HG03135 (cell line): ENCODE measurements around the gene TYW1B.
"Not testable (repeated sequence)": the region's sequence is repeated elsewhere in the genome, so short reads cannot be mapped to it uniquely, and the experiment has no call there.

Source experiments
- ATAC-seq: cut with Tn5 transposase; IDR thresholded peaks from one replicate; pipeline ENCODE4 v1.9.1; 2021; ENCODE audit warnings: mild to moderate bottlenecking, moderate library complexity; ENCODE audit not compliant: unreplicated experiment

Gene TYW1B

DNA sequence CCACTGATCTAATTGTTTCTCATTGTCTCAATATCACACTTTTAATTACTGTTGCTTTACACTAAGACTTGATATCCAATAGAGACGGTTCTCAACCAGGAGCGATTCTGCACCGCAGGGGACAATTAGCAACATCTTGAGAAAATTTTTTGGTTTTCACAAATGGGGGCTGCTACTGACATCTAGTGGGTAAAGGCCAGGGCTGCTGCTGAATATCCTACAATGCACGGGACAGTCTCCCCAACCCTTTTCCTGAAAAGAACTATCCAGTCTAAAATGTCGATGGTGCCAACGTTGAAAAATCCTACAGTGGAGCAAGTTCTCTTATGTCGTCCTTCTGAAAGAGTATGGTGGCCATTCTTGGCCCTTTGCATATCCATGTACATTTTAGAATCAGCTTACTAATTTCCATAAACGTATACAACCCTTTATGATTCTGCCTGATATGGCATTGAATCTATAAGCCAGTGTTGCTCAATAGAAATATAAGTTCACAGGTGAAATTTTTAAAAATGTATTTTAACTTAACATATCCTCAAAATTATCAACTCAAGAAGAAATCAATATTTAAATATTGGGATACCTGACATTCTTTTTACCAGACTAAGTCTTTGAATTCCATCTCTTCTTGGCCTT lies 192.6 kb downstream of the TYW1B start:
- ATAC-seq = not testable (repeated sequence)

GRCh38 chr7:72632765-72633292 lies 195.2 kb downstream of the TYW1B start:
- ATAC-seq = not testable (repeated sequence)

- not testable (repeated sequence) for ATAC-seq
Measured at GRCh38 chr7:72628375-72628774, 199.6 kb downstream of the TYW1B start.

DNA sequence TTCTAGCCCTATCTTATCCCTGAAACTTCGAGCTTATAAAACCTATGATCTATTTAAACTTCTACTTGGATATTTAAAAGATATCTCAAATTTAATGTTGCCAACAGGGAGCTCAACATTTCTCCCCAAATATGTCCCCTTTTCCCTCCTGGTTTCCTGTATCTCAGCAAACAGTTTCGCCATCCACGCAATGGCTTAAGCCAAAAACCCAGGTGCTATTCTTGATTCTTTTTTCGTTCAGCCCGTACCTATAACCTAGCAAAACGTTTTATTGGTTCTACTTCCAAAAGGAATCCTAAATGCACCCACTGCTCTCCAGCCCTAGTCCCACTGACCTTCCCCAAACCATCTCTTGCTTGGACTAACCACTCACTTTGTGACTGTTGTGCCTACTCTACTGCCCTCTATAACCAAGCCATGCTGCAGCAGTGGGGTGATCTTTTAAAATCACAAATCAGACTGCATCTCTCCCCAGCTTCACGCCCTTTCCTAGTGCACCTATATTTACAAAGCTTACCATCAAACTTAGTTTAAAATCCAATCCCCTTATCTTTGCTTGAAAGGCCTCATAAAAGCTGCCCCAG lies 201.5 kb downstream of the TYW1B start:
- ATAC-seq = not testable (repeated sequence)

GRCh38 chr7:72625721-72626423 lies 202.1 kb downstream of the TYW1B start:
- ATAC-seq = peak; percentile 58

DNA sequence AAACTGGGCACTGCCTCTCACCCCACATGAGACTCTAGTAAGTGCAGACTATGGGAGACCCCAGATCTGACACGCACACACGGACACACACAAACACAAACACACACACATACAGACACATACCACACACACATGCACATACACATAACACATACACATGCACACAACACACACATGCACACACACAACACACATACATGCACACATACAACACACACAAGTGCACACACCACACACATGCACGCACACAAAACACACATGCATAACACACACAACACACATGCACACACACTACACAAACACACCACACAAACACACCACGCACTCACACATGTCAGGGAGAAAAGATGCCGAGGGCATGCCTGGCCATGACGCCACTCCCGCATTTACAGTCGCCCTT lies 205.5 kb downstream of the TYW1B start:
- ATAC-seq = no peak

- ATAC-seq = not testable (repeated sequence)
Measured at GRCh38 chr7:72621761-72622187, 206.2 kb downstream of the TYW1B start.

DNA sequence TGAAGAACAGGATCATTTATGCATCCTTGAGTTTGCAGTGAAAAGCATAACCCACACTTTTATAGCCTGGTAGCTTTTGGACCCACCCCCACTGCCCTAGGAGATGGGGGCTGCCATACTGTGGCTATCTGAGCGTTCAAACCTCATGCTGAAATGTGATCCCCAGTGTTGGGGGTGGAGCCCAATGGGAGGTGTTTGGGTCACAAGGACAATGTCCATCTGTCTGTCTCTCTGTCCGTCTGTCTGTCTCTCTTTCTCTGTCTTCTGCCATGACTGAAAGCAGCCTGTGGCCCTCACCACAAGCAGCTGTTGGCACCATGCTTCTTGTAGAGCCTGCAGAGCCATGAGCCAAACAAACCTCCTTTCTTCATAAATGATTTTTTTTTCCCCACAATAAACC lies 207.1 kb downstream of the TYW1B start:
- ATAC-seq = not testable (repeated sequence)

DNA sequence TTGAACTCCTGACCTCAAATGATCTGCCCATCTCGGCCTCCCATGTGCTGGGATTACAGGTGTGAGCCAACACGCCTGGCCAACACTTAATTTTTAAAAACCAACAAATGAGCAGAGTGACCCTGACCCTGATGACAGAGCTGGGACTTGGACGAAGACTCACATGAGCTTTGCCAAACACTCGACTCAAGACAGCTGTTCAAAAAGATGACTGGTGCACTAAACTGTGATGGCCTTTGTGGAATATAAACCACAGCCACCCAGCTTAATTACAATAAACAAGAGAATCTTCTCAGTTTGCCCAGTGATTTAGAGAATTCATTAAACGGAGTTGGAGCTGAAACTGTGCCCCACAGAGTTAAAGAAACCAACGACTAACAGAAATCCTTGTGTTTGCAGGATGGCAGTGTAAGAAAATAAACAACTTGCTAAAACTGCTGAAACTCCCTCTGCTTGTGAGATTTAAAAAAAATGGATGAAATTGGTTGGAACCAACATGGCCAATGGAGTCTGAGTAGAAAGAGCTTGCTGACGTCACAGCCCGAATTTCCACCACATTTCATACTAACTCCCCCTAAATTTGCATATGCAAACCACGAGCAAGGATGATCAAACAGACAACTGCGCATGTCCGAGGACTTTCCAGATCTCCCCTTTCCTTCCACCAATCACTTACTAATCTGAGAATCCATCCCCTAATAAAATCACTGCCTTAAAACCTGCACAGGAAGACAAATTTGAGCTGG lies 209.4 kb downstream of the TYW1B start:
- not testable (repeated sequence) for ATAC-seq

- not testable (repeated sequence) for ATAC-seq
Measured at GRCh38 chr7:72609761-72610160, 218.2 kb downstream of the TYW1B start.

GRCh38 chr7:72607988-72608387 lies 220.0 kb downstream of the TYW1B start:
- ATAC-seq = not testable (repeated sequence)

DNA sequence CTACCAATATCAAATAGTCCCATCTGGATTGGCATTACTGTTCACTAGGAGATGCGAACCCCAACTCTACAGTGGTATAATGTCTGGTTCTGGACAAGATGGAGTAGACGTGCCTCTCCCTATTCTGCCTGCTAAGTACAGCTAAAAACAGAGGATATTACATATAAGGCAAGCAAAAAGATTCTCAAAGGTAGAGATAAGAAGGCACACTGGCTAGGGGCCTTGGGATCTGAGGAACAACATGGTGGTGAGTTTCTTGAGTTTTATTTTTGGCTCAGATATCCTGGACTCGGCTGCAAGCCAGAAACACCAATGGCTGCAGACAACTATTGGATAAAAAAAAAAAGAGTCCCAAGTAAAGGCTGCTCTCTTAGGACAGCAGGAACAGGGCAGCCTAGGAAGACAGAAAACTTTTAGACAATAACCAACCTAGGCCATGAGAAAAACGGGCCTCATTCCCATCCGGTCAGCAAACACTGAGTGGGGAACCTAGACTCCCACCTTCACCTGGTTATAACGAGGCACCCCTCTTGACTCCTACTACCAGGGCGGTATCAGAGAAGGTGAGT lies 222.1 kb downstream of the TYW1B start:
- not testable (repeated sequence) for ATAC-seq

DNA sequence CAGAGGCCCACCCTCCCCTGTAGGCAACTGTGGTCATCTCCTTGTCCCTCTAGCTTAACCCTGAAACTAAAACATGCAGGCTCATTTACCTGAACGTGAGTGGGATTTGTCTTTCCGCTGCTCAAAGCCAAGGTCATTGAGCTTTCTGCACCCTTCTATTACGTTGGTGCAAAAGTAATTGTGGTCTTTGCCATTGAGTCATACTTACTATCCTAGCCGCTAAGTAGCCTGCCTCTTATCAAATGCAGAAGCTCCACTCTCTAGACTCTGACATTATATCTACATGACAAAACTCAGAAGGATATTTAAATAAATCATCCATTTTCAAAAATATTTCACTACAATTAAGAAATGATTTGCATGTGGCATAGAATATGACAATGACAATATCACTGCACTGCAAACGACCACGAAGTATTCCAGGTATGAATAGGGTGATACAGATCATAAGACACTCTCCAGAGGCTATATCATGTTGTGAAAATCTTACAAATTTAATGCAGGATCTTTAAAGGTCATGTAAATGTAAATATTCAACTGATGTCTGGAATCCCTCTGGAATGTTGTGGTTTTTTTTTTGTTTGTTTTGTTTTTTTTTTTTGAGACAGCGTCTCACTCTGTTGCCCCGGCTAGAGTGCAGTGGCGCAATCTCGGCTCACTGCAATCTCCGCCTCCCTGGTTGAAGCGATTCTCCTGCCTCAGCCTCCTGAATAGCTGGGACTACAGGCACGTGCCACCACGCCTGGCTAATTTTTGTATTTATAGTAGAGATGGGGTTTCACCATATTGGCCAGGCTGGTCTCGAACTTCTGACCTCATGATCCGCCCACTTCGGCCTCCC lies 223.0 kb downstream of the TYW1B start:
- ATAC-seq = not testable (repeated sequence)

DNA sequence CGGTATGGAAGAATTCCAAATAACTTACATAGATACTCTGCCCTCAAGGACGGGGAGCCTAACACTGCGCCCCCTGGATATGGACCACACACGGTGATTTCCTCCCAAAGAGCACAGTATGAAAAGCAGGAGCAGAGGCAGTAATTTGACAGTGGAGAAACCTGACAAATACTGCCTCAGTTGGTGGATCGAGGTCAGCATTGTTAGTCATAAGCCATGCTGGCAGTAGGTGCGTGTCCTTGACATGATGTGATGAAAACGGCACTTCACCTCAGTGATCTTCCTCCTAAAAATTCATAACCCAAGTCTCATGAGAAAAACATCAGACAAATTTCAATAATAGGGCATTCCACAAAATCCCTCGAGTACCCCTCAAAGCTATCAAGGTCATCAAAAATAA lies 224.5 kb downstream of the TYW1B start:
- ATAC-seq = not testable (repeated sequence)

DNA sequence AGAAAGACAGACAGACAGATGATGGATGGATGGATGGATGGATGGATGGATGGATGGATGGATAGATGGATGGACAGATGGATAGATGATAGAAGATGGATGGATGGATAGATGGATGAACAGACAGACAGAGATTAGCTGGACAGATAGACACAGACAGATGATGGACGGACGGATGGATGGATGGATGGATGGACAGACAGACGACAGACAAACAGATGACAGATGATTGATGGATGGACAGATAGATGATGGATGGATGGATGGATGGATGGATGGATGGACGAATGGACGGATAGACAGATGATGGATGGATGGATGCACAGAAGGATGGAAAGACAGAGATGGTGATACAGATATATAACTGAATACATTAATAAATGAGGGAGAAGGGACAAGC lies 224.9 kb downstream of the TYW1B start:
- no peak for ATAC-seq

DNA sequence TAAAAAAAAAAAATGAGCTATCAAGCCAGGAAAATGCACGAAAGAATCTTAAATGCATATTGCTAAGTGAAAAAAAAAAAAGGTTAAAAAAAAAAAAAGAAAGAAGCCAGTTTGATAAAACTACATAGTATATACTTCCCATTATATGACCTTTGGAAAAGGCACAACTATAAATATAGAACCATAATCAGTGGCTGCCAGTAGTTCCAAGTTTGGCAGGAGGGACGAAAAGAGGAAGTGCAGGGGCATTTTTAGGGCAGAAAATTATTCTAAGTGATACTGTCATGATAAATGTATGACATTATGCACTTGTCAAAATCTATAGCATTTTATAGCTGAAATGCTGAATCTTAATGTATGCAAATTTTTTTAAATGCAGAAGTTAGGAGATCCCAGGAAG lies 226.3 kb downstream of the TYW1B start:
- ATAC-seq = not testable (repeated sequence)

- not testable (repeated sequence) for ATAC-seq
Measured at GRCh38 chr7:72590023-72590422, 238.0 kb downstream of the TYW1B start.

DNA sequence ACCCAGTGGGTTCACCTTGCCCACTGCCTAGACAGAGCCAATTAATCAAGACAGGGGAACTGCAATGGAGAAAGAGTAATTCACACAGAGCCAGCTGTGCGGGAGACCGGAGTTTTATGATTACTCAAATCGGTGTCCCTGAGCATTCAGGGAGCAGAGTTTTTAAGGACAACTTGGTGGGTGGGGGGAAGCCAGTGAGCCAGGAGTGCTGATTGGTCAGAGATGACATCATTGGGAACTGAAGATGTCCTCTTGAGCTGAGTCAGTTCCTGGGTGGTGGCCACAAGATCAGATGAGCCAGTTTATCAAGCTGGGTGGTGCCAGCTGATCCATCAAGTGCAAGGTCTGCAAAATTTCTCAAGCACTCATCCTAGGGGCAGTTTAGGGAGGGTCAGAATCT lies 240.7 kb downstream of the TYW1B start:
- not testable (repeated sequence) for ATAC-seq

GRCh38 chr7:72584576-72584975 lies 243.4 kb downstream of the TYW1B start:
- ATAC-seq = not testable (repeated sequence)
